HG03354 (cell line): ENCODE data around the gene TPP1.

Experiments
- ATAC-seq: cut with Tn5 transposase; IDR thresholded peaks from one replicate; pipeline ENCODE4 v1.9.1; 2021; ENCODE audit warnings: mild to moderate bottlenecking; ENCODE audit not compliant: unreplicated experiment, poor library complexity, severe bottlenecking

Gene TPP1

DNA sequence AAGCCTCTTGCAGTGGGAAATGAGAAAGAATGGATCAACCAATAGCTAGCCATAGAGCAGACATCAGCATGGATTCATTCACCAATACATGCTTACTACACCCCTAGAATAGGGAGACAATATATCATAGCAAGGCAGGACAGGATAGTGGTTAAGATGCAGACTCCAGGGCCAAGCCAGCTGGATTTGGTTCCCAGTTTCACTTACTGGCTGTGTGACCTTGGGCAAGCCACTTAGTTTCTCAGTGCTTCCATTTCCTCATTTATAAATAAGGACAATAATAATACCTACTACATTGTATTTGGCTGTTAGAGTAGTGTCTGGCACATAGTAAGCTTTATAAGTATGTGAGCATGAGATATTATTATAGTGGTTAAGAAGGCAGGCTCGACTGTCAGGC lies 29.3 kb upstream of the TPP1 start:
- no peak for ATAC-seq

GRCh38 chr11:6647836-6648235 lies 28.6 kb upstream of the TPP1 start:
- ATAC-seq, result no peak

DNA sequence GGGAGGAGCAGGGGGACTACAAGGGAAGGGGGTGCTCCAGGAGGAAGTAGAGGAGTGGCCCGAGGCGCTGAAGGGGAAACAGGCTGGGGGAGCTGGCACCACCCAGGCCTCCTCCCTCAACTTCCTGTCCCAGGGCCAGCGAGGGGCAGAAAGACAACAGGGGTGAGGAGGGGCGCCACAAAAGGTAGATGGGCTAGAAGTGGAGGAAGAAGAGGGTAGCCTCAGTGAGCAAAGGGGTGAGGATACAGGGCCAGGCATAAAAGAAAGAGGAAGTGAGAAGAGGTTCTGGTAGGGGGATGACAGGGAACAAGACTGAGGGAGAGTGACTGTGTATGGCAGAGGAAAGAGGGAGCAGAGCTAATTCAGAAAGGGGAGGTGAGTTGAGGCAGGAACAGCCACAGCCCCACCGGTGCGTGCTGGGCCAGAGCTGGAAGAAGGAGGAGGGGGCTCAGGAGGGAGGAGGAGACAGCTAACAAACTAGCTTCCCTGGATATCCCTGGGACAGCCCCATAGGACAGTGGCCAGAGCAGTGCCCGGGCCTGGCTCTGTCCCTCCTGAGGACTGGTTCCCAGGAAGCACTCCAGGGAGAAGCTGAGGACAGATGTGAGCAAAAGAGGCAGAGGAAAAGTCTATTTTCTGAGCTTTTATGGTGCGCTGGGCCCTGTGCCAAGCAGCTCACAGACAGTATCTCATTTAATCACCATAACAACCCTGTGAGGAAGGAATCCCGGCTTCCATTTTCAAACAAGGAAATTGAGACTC lies 27.9 kb upstream of the TPP1 start:
- peak; percentile 90 for ATAC-seq

DNA sequence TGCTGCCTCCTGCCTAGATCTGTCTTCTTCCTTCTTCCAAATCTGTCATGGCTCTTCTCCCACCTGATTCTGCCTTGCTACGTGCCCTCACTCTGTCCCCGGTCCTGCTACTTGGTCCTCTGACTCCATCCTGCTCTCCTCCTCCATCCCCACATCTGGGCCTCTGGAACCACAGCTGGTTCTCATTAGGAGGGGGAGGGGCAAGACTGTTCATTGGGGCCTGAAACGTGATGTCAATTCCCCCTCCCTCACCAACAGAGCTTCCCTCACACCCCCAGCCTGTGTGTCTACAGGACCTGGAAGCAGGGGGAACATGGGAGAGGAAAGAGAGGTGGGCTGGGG lies 27.3 kb upstream of the TPP1 start:
- ATAC-seq, result no peak

GRCh38 chr11:6646071-6646470 lies 26.8 kb upstream of the TPP1 start:
- peak; percentile 52 for ATAC-seq

- ATAC-seq, result no peak
Measured at GRCh38 chr11:6642957-6643356, 23.7 kb upstream of the TPP1 start.

GRCh38 chr11:6640985-6641701 lies 21.9 kb upstream of the TPP1 start:
- ATAC-seq, result no peak

DNA sequence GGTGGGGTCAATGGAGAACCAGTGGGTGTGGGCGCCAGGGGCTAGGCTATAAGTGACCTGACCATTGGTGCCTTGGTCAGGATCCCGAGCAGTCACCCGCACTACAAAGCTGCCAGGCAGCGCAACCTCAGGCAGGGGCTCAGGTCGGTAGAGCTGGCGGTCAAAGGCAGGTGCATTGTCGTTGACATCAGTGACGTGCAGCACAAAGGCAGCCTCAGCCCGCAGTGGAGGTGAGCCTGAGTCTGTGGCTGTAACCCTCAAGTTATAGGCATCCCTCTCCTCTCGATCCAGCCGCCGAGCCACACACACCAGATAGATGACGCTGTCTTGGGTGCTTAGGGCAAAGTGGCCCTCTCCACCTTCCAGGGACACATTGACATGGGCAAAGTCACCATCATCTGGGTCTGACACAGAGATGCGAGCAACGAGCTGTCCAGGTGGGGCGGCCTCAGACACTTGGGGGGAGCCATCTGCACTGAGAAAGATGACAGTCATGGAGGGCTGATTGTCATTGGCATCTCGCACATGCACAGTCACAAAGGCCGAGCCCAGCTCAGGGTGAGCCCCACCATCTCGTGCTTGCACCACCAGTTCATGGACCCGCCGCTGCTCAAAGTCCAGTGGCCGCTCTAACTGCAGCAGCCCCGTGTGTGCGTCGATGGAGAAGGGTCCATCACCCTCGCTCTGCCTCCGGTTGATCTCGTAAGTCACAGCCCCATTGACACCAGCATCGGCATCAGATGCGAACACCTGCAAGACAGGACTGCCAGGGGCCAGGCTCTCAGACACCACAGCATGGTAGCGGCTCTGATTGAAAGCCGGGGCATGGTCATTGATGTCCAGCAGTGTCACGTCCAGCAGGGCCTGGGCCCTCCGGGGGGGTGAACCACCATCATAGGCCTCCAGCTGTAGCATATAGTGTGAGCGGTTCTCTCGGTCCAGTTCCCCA lies 21.1 kb upstream of the TPP1 start:
- no peak for ATAC-seq

- ATAC-seq, result no peak
Measured at GRCh38 chr11:6638429-6638828, 19.2 kb upstream of the TPP1 start.

DNA sequence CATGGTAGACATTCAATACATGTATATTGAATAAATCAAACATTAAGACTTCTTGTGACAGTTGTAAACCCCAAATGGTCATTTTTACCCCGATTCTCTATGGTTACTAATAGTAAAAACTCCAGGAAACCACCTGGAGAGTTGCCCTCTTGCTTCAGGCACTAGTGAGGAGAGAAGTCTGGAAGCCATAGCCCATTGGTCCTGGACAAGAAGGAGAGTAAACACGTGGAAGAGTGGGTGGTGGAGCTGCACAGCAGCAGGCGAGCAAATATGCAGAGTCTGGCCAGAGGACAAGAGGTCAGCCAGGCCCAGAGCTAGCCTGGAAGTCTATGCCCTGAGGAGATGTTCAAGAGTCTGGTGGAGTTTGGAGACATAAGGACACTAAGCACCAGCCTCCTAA lies 18.6 kb upstream of the TPP1 start:
- ATAC-seq, result no peak

DNA sequence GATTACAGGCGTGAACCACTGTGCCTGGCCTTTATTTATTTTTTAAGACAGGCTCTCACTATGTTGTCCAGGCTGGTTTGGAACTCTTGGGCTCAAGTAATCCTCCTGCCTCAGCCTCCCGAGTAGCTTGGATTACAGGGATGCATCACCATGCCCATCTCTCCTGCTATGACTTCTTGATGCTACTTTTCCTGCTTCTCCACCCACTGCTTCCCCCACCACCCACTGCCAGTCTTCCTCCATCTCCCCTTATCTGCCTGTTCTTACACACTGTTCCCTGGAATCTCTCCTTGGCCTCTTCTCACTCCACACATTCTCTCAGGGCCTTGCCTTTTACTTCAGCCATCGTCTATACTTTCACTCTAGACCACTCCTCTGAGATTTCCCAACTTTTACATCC lies 17.3 kb upstream of the TPP1 start:
- no peak for ATAC-seq

GRCh38 chr11:6635082-6635932 lies 16.1 kb upstream of the TPP1 start:
- ATAC-seq, result no peak

GRCh38 chr11:6634534-6634933 lies 15.3 kb upstream of the TPP1 start:
- ATAC-seq, result no peak

GRCh38 chr11:6633422-6634408 lies 14.5 kb upstream of the TPP1 start:
- ATAC-seq, result no peak

DNA sequence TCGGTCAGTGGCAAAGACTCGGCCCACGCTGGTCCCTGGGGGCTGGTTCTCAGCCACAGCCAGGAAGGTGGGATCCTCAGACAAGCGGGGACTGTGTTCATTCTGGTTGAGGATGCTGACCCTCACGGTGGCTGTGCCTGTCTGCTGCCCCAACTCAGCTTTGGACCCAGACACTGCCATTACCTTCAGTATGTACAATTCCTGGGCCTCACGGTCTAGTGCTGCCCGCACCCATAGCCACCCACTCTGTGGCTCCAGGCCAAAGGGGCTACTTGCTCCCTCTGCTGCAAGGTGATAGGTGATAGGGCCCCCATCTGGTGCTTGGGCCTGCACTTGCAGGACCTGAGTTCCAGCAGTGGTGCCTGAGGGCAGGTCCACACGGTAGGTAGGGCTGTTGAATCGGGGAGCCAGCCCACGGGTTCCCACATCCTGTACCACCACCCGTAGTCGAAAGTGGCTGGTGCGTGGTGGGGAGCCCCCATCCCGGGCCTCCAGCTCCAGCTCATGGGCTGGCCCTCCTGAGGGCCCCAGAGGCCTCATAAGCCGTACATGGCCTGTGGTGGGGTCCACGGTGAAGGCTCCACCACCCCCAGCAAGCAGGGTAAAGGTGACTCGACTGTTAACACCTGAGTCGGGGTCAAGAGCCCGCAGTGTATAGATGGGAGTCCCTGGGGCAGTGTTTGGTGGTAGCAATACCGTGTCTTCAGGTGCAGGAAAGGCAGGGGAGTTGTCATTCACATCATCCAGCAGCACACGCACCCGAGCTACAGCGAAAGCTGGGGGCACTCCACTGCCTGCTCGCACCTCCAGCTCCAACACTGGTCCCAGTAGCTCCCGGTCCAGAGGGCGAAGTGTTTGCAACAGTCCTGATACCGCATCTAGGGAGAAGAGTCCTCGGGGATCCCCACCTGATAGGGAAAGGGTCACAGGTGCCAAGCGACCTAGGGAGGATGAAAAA lies 13.2 kb upstream of the TPP1 start:
- ATAC-seq, result no peak

DNA sequence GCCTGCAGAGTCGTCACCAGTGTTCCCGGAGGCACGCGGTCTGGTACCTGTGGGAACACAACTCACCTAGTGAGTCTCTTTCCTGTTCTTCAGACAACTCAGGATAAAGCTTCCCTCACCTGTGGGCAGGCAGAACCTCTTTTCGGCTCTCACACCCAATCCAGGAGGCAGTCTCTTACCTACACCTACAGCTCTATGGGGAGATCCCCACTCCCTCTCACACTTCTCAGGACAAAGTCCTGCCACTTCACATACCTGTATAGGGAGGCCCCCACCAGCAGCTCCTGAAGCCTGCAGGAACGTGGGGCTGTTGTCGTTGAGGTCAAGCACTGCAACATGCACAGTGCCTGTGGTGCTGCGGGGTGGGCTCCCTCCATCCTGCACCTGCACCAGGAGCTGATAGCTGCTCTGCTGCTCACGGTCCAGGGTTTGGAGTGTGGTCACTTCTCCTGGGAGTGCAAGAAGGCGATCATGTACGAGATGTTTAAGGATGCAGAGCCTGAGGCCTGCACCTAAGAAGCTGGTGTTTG lies 12.2 kb upstream of the TPP1 start:
- ATAC-seq, result no peak

GRCh38 chr11:6630632-6631291 lies 11.5 kb upstream of the TPP1 start:
- no peak for ATAC-seq
